ENCODE results near the gene MAPK4.

- TF ChIP-seq CTCF (conservative IDR thresholded peaks at IDR 0.05; ENCODE audit: low read depth, low read length) = no peak
- no peak for TF ChIP-seq CHD1 (IDR thresholded peaks at IDR 0.05; ENCODE audit: low read depth, low read length)
- TF ChIP-seq FOS (IDR thresholded peaks at IDR 0.05; ENCODE audit: low read depth, low read length) = no peak
- no peak for TF ChIP-seq POLR2A (IDR thresholded peaks at IDR 0.05; ENCODE audit: low read depth, low read length)
- TF ChIP-seq, protein P1, sequence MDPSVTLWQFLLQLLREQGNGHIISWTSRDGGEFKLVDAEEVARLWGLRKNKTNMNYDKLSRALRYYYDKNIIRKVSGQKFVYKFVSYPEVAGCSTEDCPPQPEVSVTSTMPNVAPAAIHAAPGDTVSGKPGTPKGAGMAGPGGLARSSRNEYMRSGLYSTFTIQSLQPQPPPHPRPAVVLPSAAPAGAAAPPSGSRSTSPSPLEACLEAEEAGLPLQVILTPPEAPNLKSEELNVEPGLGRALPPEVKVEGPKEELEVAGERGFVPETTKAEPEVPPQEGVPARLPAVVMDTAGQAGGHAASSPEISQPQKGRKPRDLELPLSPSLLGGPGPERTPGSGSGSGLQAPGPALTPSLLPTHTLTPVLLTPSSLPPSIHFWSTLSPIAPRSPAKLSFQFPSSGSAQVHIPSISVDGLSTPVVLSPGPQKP (IDR thresholded peaks at IDR 0.05; ENCODE audit: borderline replicate concordance, low read depth, low read length) = no peak
- TF ChIP-seq RCOR1 (IDR thresholded peaks at IDR 0.05; ENCODE audit: insufficient replicate concordance, low read length) = no peak
- TF ChIP-seq SMC3 (IDR thresholded peaks at IDR 0.05; ENCODE audit: low read depth, low read length) = no peak
- no peak for TF ChIP-seq RFX5 (IDR thresholded peaks at IDR 0.05; ENCODE audit: low read depth, low read length)
Measured at GRCh38 chr18:50569930-50570329, 10.0 kb downstream of the MAPK4 start.
